Astrocyte (in vitro differentiated cells and primary cell): ENCODE measurements around the gene CDKN1A. TPM values are rescaled to one million over a fixed set of nuclear protein-coding genes. Genes with fewer than 3 reads are reported as not detected.

Source experiments
- DNase-seq: peaks from one replicate; pipeline ENCODE4 v3.0.0-alpha.2; 2010; ENCODE audit warnings: low read depth
- FAIRE-seq: peaks from 2 replicates; lab custom pipeline; 2011; peaks lifted over from hg19 to GRCh38; lab: Jason Lieb, UNC
- H2AFZ ChIP-seq: 2 replicates; pipeline ENCODE4 v1.6.0; 2012; ENCODE audit warnings: low read depth, low read length, inconsistent platforms
- H3K27ac ChIP-seq: 2 replicates; pipeline ENCODE4 v1.5.1; 2011; ENCODE audit warnings: low read depth, low read length, inconsistent platforms
- H3K27me3 ChIP-seq: 2 replicates; pipeline ENCODE4 v1.6.0; 2011; ENCODE audit warnings: low read length, inconsistent platforms; ENCODE audit not compliant: insufficient read depth
- H3K36me3 ChIP-seq: 2 replicates; pipeline ENCODE4 v1.5.1; 2011; ENCODE audit warnings: low read length, inconsistent platforms; ENCODE audit not compliant: insufficient read depth
- H3K4me1 ChIP-seq: 2 replicates; pipeline ENCODE4 v1.5.1; 2011; ENCODE audit warnings: low read length, inconsistent platforms; ENCODE audit not compliant: insufficient read depth
- H3K4me2 ChIP-seq: 2 replicates; pipeline ENCODE4 v1.6.0; 2012; ENCODE audit warnings: low read length, inconsistent platforms
- H3K4me3 ChIP-seq: 2 replicates; pipeline ENCODE4 v1.5.1; 2011; ENCODE audit warnings: low read depth, mild to moderate bottlenecking, low read length, inconsistent platforms; ENCODE audit not compliant: insufficient read depth
- H3K79me2 ChIP-seq: 2 replicates; pipeline ENCODE4 v1.6.0; 2012; ENCODE audit warnings: mild to moderate bottlenecking, low read length, inconsistent platforms; ENCODE audit not compliant: insufficient read depth
- H3K9ac ChIP-seq: 2 replicates; pipeline ENCODE4 v1.6.0; 2012; ENCODE audit warnings: mild to moderate bottlenecking, low read length, inconsistent platforms
- H3K9me3 ChIP-seq: 2 replicates; pipeline ENCODE4 v1.5.1; 2012; ENCODE audit warnings: low read depth, mild to moderate bottlenecking, low read length, inconsistent platforms; ENCODE audit not compliant: insufficient read depth
- H4K20me1 ChIP-seq: 2 replicates; pipeline ENCODE4 v1.6.0; 2012; ENCODE audit warnings: low read length, inconsistent platforms; ENCODE audit not compliant: insufficient read depth
- H3K27ac Mint-ChIP-seq: one replicate; pipeline ENCODE4 v1.8.0; 2021; ENCODE audit warnings: mild to moderate bottlenecking, mixed read lengths; ENCODE audit not compliant: unreplicated experiment
- H3K27me3 Mint-ChIP-seq: one replicate; pipeline ENCODE4 v1.8.0; 2021; ENCODE audit warnings: low read depth, mixed read lengths; ENCODE audit not compliant: unreplicated experiment
- H3K36me3 Mint-ChIP-seq: one replicate; pipeline ENCODE4 v1.8.0; 2021; ENCODE audit warnings: low read depth, mixed read lengths; ENCODE audit not compliant: unreplicated experiment
- H3K4me1 Mint-ChIP-seq: one replicate; pipeline ENCODE4 v1.8.0; 2021; ENCODE audit warnings: low read depth, mixed read lengths; ENCODE audit not compliant: unreplicated experiment
- H3K4me3 Mint-ChIP-seq: one replicate; pipeline ENCODE4 v1.8.0; 2021; ENCODE audit warnings: mild to moderate bottlenecking, moderate library complexity, mixed read lengths; ENCODE audit not compliant: unreplicated experiment
- H3K9me3 Mint-ChIP-seq: one replicate; pipeline ENCODE4 v1.8.0; 2021; ENCODE audit warnings: mild to moderate bottlenecking, mixed read lengths; ENCODE audit not compliant: unreplicated experiment
- EZH2 ChIP-seq: IDR thresholded peaks from 2 replicates; pipeline ENCODE4 v1.6.1; 2012; ENCODE audit warnings: mild to moderate bottlenecking, low read length, inconsistent platforms; ENCODE audit not compliant: insufficient read depth
- total RNA-seq: library from RNA; stranded (reverse); gene quantifications from 2 replicates; pipeline ENCODE4 v1.2.1, GENCODE V29; 2021
- TF ChIP-seq, protein P1 (sequence below): IDR thresholded peaks from 2 replicates; pipeline ENCODE4 v1.5.1; 2011; ENCODE audit warnings: low read depth, mild to moderate bottlenecking, inconsistent platforms, low read length, moderate library complexity; ENCODE audit not compliant: insufficient read depth

CDKN1A gene
- total RNA-seq, 1 donor from 2014 or later = 1,014 TPM

DNA sequence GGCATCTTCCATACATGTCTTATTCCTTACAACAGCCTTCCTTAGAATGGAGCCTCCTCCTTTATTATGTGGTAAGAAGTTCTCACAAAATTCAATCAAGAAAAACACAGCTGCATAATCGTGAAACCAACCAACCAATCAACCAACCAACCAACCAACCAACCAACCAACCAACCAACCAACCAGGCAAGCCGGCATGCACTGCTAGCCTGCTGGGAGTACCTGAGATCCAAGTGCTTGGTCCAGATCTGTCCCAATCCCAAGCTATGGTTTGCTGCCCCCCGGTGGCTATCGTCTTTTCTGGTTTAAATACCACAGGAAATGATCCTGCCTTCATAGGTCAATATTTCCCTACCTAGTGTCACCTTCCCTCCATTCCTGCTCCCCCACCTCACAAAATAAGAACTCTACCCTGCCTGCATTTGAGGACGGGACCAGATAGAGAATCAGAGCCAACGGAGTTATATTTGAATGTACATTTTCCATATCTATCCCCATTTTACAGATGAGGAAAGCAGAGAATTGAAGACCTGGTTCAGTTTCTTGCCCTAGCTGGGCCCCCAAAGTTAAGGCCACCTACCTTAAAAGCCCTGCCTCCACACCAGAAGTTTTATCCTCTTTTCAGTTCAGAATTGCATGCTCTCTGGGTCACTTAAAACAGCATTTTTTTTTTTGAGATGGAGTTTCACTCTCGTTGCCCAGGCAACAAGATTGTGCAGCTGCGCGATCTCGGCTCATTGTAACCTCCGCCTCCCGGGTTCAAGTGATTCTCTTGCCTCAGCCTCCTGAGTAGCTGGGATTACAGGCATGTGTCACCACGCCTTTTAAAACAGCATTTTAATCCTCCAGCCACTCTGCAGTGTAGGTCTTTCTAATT is 46.2 kb downstream of the CDKN1A start:
- Histone ChIP-seq H3K4me3 (no peak overlapping the region), H3K4me1 (no peaks in the 10 kb centered on the region), H3K4me2 (no peak overlapping the region), H3K36me3 (no peaks in the 10 kb centered on the region), H3K9ac (no peak overlapping the region), H3K27me3 (no peaks in the 10 kb centered on the region), H3K27ac (no peak overlapping the region), H3K9me3 (no peaks in the 10 kb centered on the region), H3K79me2 (no peaks in the 10 kb centered on the region), H4K20me1 (no peaks in the 10 kb centered on the region), H2AFZ (no peak overlapping the region)
- Mint-ChIP-seq H3K27me3 (peaks cover 15% of the 10 kb centered on the region), H3K36me3 (no peaks in the 10 kb centered on the region), H3K27ac (no peak overlapping the region), H3K9me3 (no peaks in the 10 kb centered on the region), H3K4me3 (no peak overlapping the region), H3K4me1 (peaks cover 26% of the 10 kb centered on the region)
- peak; percentile 27 for DNase-seq
- TF ChIP-seq, protein P1, sequence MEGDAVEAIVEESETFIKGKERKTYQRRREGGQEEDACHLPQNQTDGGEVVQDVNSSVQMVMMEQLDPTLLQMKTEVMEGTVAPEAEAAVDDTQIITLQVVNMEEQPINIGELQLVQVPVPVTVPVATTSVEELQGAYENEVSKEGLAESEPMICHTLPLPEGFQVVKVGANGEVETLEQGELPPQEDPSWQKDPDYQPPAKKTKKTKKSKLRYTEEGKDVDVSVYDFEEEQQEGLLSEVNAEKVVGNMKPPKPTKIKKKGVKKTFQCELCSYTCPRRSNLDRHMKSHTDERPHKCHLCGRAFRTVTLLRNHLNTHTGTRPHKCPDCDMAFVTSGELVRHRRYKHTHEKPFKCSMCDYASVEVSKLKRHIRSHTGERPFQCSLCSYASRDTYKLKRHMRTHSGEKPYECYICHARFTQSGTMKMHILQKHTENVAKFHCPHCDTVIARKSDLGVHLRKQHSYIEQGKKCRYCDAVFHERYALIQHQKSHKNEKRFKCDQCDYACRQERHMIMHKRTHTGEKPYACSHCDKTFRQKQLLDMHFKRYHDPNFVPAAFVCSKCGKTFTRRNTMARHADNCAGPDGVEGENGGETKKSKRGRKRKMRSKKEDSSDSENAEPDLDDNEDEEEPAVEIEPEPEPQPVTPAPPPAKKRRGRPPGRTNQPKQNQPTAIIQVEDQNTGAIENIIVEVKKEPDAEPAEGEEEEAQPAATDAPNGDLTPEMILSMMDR = peak; percentile 68
- no peak for TF ChIP-seq EZH2
- FAIRE-seq = peak; percentile 34

DNA sequence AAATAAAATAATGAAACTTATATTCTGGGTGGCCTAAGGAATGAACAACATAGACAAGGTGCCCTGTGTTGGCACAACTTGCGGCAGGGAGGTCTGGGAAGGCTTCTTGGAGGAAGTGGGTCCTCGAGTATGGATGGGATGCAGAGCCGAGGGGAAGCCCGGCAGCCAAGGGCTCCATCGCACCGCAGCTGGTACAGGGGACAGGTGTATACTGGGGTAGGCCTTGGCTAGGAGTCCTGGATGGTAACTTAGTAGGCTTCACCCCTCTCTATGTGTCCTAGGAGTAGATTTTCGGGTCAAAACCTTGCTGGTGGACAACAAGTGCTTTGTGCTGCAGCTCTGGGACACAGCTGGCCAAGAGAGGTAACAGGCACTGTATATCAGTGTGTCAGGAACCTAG is 47.1 kb downstream of the CDKN1A start:
- Histone ChIP-seq H2AFZ (no peak overlapping the region), H3K27me3 (no peaks in the 10 kb centered on the region), H3K9me3 (no peaks in the 10 kb centered on the region), H3K4me3 (no peak overlapping the region), H3K79me2 (no peaks in the 10 kb centered on the region), H3K4me2 (no peak overlapping the region), H3K36me3 (no peaks in the 10 kb centered on the region), H3K27ac (no peak overlapping the region), H3K9ac (no peak overlapping the region), H3K4me1 (no peaks in the 10 kb centered on the region), H4K20me1 (no peaks in the 10 kb centered on the region)
- no peak for DNase-seq
- FAIRE-seq = no peak
- Mint-ChIP-seq H3K4me3 (no peak overlapping the region), H3K4me1 (peaks cover 26% of the 10 kb centered on the region), H3K27ac (no peak overlapping the region), H3K9me3 (no peaks in the 10 kb centered on the region), H3K36me3 (no peaks in the 10 kb centered on the region), H3K27me3 (peaks cover 13% of the 10 kb centered on the region)
- TF ChIP-seq EZH2 = no peak
- TF ChIP-seq, protein P1 = no peak

DNA sequence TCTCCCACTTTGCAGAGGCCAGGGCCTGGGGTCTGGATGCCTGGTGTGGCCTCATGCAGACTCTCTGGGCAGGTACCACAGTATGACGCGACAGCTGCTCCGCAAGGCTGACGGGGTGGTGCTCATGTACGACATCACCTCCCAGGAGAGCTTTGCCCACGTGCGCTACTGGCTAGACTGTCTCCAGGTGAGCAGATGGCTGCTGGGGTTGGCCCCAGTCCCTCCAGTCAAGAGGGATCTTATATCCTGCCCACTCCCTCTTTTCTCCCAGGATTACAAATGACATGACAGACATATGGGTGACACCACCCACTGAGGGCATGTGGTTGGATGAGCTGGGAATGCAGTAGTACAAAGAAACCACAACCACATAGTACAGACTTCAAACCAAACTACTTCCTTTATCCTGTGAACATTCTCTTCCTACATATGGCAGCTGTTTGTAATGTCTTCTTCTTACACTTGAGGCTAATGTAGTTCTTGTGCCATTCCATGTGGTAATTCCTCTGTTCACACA is 49.0 kb downstream of the CDKN1A start:
- Histone ChIP-seq H3K9ac (no peak overlapping the region), H4K20me1 (no peaks in the 10 kb centered on the region), H3K79me2 (no peaks in the 10 kb centered on the region), H3K4me1 (no peaks in the 10 kb centered on the region), H3K4me3 (no peak overlapping the region), H3K9me3 (no peaks in the 10 kb centered on the region), H3K27ac (no peak overlapping the region), H3K27me3 (no peaks in the 10 kb centered on the region), H3K36me3 (no peaks in the 10 kb centered on the region), H2AFZ (no peak overlapping the region), H3K4me2 (no peak overlapping the region)
- FAIRE-seq (no peak), DNase-seq (peak; percentile 46)
- TF ChIP-seq EZH2 = no peak
- TF ChIP-seq, protein P1 = no peak
- no peaks in the 10 kb centered on the region for H3K36me3 Mint-ChIP-seq
- H3K27ac Mint-ChIP-seq = peak overlapping the region; percentile 94
- H3K4me1 Mint-ChIP-seq = peaks cover 31% of the 10 kb centered on the region
- H3K9me3 Mint-ChIP-seq = no peaks in the 10 kb centered on the region
- H3K27me3 Mint-ChIP-seq = peaks cover 6% of the 10 kb centered on the region
- H3K4me3 Mint-ChIP-seq = peak overlapping the region; percentile 0
